GM19372 (cell line): ENCODE results near the gene NDRG2.

Experiments used
- ATAC-seq: cut with Tn5 transposase; IDR thresholded peaks from one replicate; pipeline ENCODE4 v1.9.1; 2021; ENCODE audit warnings: mild to moderate bottlenecking, low read depth, moderate library complexity; ENCODE audit not compliant: unreplicated experiment

The NDRG2 gene

DNA sequence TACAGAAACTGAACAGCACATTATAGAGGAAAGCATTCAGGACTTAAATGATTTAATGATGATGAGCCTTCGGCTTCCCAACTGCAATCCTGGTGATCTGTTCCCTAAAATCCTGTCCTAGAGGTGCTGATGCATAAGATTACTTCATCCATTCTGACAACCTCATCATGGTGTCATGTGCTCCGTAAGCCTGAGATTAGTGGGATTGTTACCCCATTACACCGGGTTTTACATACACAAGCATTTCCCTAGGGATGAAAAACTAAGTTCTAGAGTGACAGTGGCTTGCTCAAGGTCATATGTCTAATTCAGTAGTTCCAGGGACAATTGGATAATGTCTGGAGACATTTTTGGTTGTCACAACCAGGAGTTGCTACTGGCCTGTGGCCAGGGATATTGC, 12.3 kb upstream of the NDRG2 start:
- ATAC-seq = no peak

GRCh38 chr14:21036751-21037150, 11.9 kb upstream of the NDRG2 start:
- no peak for ATAC-seq

GRCh38 chr14:21034707-21035106, 9.8 kb upstream of the NDRG2 start, which contains the start of gene RNASE13:
TSS of gene RNASE13 (minus strand) at chr14:21034807. CDS start at chr14:21034288, 519 bp downstream.
- ATAC-seq = no peak

DNA sequence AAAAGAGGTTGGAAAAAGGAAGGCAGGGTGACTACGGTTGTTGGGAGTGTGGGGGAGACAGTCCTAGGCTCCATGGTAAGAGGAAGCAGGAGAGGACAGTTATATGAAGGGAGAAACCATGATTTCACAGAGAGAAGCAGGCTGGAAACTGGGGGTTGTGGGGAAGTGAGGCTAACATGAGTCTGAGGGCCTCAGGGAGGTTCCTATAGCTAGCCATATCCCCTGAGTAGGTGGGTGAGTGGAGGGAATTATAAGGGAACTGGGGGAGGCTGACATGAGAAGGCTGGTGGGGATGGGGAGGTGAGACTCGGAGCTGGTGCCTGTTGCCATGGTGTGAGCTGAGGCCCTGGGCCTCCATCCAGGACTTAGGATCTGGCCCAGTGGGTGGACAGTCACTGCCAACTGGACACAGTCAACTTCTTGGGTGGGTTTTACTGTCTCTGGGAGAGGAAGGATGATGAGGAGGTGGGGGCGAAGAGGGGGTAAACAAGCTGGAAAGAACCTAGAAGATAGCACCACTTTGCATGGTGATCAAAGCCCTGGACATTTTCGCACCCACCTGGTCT, 8.4 kb upstream of the NDRG2 start:
- ATAC-seq = no peak

- ATAC-seq = no peak
Observed at GRCh38 chr14:21032326-21033132, 7.7 kb upstream of the NDRG2 start.

DNA sequence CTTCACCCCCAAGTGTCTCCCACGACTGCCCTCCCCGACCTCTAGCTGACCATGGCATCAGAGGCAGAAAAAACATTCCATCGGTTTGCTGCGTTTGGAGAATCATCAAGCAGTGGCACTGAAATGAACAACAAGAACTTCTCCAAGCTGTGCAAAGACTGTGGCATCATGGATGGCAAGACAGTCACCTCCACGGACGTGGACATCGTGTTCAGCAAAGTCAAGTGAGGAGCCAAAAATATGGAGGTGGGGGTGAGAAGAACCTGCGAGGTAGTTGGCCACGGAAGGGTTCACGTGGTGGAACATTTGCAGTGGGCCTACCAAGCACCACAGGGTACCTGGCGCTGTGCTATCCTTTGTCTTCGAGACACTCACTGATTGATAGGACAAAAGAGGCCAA, 5.7 kb upstream of the NDRG2 start:
- no peak for ATAC-seq

GRCh38 chr14:21029917-21030316, 5.1 kb upstream of the NDRG2 start, which contains the start of gene TPPP2:
TSS of gene TPPP2 (plus strand) at chr14:21030217. CDS start at chr14:21030582, 365 bp downstream.
- ATAC-seq = no peak

DNA sequence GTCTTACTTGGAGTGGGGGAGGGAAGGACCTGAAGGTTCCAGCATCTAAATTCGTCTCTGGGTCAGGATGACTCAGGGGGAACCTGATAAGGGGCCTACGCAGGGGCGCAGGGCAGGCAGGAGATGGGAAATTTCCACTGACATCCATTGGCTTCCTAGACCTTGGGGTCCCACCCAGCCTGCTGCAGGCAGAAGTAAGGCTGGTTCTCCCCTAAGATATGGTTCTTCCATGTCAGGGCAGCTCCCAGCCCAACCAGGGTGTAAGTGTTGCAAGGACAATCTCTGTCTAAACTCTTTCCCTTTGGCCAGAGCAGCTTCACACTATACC, 2.1 kb upstream of the NDRG2 start:
- no peak for ATAC-seq

DNA sequence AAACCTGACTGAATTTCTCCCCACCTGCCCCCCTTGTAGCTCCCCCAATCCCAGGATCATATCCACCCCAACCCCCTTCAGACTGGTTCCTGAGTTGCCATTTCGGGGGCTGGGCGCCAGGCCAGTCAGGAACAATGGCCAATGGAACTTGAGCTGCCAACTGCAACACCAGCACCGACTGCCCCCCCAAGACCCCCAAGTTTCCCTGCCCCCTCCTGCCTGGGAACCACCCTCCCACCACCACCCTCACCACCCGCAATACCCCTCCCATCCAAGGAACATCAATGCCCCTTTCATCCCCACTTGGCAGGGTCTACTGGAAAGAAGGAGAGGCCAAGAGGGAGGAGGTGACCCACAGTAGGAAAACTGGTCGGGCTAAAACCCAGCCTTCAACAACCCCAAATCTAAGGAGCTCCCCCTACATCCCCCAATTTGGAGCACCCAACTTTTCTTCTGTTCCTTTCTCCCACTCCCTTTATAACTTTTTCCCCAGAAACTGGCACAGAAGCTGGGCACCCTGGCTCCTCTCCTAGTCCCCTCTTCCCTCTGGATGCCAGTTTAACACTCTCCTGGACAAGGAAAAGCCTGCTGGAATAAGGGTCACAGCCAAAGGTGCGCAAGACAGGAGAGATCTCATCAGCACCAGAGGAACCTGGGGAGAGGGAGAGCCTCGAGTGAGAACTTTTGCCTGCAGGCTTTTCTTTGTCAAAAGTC, 1.6 kb upstream of the NDRG2 start:
- ATAC-seq = no peak

- ATAC-seq = no peak
Observed at GRCh38 chr14:21025371-21026273, 761 bp upstream of the NDRG2 start.

- no peak for ATAC-seq
Observed at GRCh38 chr14:21023817-21024584, 860 bp downstream of the NDRG2 start.

DNA sequence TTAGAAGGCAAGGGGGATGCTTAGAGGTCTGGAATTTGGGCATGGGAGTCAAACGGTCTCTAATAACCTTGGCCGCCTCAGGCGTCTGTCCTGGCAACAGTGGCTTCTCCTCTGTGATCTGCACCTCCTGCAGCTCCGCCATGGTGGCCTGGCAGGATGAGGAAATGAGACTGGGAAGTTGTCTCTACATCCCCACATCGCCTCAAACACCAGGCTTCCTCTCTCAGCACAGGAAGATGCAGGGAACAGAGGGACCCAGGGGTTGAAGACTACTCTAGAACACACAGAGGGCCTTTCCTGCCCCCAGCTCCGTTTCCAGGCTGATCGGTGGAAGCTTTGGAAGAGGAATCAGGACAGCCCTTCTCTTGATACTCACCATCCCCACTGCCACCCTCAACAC, 1.7 kb downstream of the NDRG2 start:
- ATAC-seq = no peak

- no peak for ATAC-seq
Observed at GRCh38 chr14:21022686-21023085, 2.2 kb downstream of the NDRG2 start.

GRCh38 chr14:21020977-21021545, 3.8 kb downstream of the NDRG2 start:
- no peak for ATAC-seq

DNA sequence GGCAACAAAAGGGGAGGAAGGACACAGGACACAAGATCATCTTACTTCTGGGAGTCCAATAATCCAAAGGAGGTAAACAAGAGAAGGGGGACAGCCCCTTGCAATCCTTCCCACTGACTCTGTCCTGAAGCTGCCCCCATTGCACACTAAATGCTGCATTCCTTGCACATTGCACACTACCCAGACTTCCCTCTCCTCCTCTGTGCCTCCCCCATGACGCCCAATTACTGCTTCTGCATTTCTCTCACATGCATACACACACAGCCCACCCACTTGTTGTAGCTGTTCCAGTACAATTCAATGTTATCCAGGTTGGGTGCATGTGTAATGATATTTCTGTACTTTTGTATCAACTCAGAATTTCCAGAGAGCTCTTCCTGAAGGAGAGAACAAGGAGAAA, 5.5 kb downstream of the NDRG2 start:
- ATAC-seq = no peak

GRCh38 chr14:21018781-21019180, 6.1 kb downstream of the NDRG2 start:
- ATAC-seq = no peak

GRCh38 chr14:21018286-21018685, 6.6 kb downstream of the NDRG2 start:
- ATAC-seq = no peak

DNA sequence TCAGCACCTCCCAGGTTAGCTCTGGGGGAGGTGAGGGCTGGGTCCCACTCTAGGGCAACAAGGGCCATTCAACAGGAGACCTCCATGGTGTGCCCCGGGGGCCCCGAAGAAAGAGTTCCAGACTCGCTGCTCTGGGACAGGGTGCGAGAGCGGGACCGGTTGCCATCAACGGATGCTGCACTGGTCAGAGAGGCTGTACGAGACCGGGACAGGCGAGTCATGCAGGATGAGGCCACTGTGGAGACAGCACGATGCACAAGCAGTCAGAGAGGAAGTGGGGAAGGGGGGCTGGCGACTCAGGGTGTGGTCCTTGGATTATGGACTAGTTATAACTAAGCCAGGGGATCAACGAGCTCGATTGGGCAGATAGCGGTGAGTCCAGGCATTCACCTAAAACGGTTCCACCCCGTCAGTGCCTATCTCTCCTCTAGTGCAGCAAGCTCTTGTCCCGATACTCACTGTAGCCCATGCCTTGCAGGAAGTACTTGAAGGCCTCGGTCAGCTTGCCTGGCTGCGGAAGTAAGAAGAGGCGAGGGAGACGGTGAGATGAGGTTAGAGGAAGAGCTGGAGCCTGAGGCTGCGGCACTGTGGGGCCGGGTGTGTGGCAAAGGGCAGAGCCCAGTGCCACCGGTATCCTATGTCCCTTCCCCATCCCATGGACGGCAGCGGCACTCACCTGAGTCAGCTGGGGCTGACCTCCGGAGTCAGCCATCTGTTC, 7.2 kb downstream of the NDRG2 start:
- ATAC-seq = no peak
